HL-60 (cell line): ENCODE data around the gene TIMM8B.

Source experiments
- DNase-seq, 2 experiments: peaks; one replicate each; pipeline ENCODE4 v3.0.0-alpha.2; 2010 to 2020; ENCODE audit warnings: low read depth in 1 of 2, low spot score in 1 of 2
- H3K27ac ChIP-seq: fragments of 250-450 bp; sonication (Bioruptor Pico); replicated peaks from 2 replicates; pipeline ENCODE4 v1.5.1; 2020; ENCODE audit warnings: mild to moderate bottlenecking, moderate library complexity
- H3K27me3 ChIP-seq: fragments of 250-450 bp; sonication (Bioruptor Pico); 2 replicates; pipeline ENCODE4 v1.5.1; 2021; ENCODE audit warnings: mild to moderate bottlenecking, moderate library complexity; ENCODE audit not compliant: insufficient read depth, poor library complexity, severe bottlenecking
- H3K4me3 ChIP-seq: replicated peaks from 2 replicates; pipeline ENCODE4 v1.5.1; 2011; ENCODE audit warnings: mild to moderate bottlenecking, control low read depth, low read length; ENCODE audit not compliant: insufficient read depth
- GABPA ChIP-seq: IDR thresholded peaks from 2 replicates; pipeline ENCODE4 v1.6.1; 2012; ENCODE audit warnings: low read depth
- POLR2AphosphoS5 ChIP-seq: IDR thresholded peaks from 2 replicates; pipeline ENCODE4 v1.6.1; 2012; ENCODE audit warnings: low read depth
- REST ChIP-seq: IDR thresholded peaks from 2 replicates; pipeline ENCODE4 v1.6.1; 2012; ENCODE audit warnings: low read depth; ENCODE audit not compliant: insufficient replicate concordance
- SPI1 ChIP-seq: IDR thresholded peaks from 2 replicates; pipeline ENCODE4 v1.6.1; 2012; ENCODE audit warnings: low read depth, mild to moderate bottlenecking, borderline replicate concordance
- TF ChIP-seq, protein P1 (sequence below): IDR thresholded peaks from one replicate; pipeline ENCODE4 v1.5.1; 2011; ENCODE audit warnings: low read length, control low read depth, inconsistent platforms; ENCODE audit not compliant: insufficient read depth

TIMM8B gene

GRCh38 chr11:112129656-112130055 is 43.1 kb upstream of the TIMM8B start:
- no peak overlapping the region for H3K27ac ChIP-seq
- DNase-seq: peak in 1 of 2 experiments; percentile 76
- no peak for TF ChIP-seq REST
- peak; percentile 74; the same call in 1 of the 2 replicates for TF ChIP-seq SPI1

GRCh38 chr11:112128483-112129121 is 42.0 kb upstream of the TIMM8B start:
- TF ChIP-seq POLR2AphosphoS5 (no peak), REST (no peak), SPI1 (no peak), GABPA (no peak)
- TF ChIP-seq, protein P1, sequence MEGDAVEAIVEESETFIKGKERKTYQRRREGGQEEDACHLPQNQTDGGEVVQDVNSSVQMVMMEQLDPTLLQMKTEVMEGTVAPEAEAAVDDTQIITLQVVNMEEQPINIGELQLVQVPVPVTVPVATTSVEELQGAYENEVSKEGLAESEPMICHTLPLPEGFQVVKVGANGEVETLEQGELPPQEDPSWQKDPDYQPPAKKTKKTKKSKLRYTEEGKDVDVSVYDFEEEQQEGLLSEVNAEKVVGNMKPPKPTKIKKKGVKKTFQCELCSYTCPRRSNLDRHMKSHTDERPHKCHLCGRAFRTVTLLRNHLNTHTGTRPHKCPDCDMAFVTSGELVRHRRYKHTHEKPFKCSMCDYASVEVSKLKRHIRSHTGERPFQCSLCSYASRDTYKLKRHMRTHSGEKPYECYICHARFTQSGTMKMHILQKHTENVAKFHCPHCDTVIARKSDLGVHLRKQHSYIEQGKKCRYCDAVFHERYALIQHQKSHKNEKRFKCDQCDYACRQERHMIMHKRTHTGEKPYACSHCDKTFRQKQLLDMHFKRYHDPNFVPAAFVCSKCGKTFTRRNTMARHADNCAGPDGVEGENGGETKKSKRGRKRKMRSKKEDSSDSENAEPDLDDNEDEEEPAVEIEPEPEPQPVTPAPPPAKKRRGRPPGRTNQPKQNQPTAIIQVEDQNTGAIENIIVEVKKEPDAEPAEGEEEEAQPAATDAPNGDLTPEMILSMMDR: no peak
- H3K27ac ChIP-seq: no peak overlapping the region
- H3K4me3 ChIP-seq: no peak overlapping the region
- DNase-seq: no peak
- H3K27me3 ChIP-seq: no peaks in the 10 kb centered on the region

More at GRCh38 chr11:112129656-112130055, 43.1 kb upstream of the TIMM8B start:
- no peak overlapping the region for H3K4me3 ChIP-seq
- H3K27me3 ChIP-seq: no peaks in the 10 kb centered on the region

GRCh38 chr11:112127056-112127455 is 40.5 kb upstream of the TIMM8B start:
- TF ChIP-seq SPI1 (no peak), GABPA (no peak), POLR2AphosphoS5 (no peak), REST (no peak)
- TF ChIP-seq, protein P1: no peak
- DNase-seq: no peak
- no peak overlapping the region for H3K4me3 ChIP-seq
- H3K27me3 ChIP-seq: no peaks in the 10 kb centered on the region
- no peak overlapping the region for H3K27ac ChIP-seq
